ENCODE measurements around the gene FMOD.

- TF ChIP-seq CTCF (conservative IDR thresholded peaks at IDR 0.05 in 1 of 2, IDR thresholded peaks at IDR 0.05 in 1 of 2; ENCODE audit: low read depth in 1 of 2, low read length in 2 of 2) (no peak), EZH2 (IDR thresholded peaks at IDR 0.05; ENCODE audit: low read length, missing control alignments) (no peak)
Measured at GRCh38 chr1:203381151-203381751, 30.3 kb upstream of the FMOD start.
